22Rv1 (cell line): ENCODE results near the gene FLT4.

Experiments used
- H3K27ac ChIP-seq: fragments of 450-650 bp; 2 replicates; pipeline ENCODE4 v1.5.1; 2017
- ZFX ChIP-seq: fragments of 450-650 bp; IDR thresholded peaks from 2 replicates; pipeline ENCODE4 v1.6.1; 2017; ENCODE audit warnings: antibody characterized with exemption, borderline replicate concordance
- TF ChIP-seq, protein P1 (sequence below): fragments of 450-650 bp; IDR thresholded peaks from 2 replicates; pipeline ENCODE4 v1.5.1; 2017; ENCODE audit warnings: mild to moderate bottlenecking

Gene FLT4

GRCh38 chr5:180649297-180650039, at the start of gene FLT4:
Gene FLT4 (minus strand): TSS chr5:180649600. CDS start chr5:180649545, 55 bp downstream.
- TF ChIP-seq, protein P1, sequence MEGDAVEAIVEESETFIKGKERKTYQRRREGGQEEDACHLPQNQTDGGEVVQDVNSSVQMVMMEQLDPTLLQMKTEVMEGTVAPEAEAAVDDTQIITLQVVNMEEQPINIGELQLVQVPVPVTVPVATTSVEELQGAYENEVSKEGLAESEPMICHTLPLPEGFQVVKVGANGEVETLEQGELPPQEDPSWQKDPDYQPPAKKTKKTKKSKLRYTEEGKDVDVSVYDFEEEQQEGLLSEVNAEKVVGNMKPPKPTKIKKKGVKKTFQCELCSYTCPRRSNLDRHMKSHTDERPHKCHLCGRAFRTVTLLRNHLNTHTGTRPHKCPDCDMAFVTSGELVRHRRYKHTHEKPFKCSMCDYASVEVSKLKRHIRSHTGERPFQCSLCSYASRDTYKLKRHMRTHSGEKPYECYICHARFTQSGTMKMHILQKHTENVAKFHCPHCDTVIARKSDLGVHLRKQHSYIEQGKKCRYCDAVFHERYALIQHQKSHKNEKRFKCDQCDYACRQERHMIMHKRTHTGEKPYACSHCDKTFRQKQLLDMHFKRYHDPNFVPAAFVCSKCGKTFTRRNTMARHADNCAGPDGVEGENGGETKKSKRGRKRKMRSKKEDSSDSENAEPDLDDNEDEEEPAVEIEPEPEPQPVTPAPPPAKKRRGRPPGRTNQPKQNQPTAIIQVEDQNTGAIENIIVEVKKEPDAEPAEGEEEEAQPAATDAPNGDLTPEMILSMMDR: no peak
- TF ChIP-seq ZFX: no peak
- no peak within 1 kb of the TSS for H3K27ac ChIP-seq

DNA sequence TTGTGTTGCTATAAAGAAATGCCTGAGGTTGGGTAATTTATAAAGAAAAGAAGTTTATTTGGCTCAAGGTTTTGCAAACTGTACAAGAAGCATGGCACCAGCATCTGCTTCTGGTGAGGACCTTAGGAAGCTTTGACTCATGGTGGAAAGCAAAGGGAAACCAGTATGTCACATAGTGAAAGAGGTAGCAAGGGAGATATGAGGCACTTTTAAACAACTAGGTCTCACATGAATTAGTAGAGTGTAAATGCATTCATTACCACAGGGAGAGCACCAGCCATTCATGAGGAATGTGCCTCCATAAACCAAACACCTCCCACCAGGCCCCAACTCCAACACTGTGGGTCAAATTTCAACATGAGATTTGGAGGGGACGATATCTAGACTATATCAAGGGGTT, 49.6 kb upstream of the FLT4 start:
- H3K27ac ChIP-seq: no peak overlapping the region
- TF ChIP-seq, protein P1: no peak
- no peak for TF ChIP-seq ZFX

DNA sequence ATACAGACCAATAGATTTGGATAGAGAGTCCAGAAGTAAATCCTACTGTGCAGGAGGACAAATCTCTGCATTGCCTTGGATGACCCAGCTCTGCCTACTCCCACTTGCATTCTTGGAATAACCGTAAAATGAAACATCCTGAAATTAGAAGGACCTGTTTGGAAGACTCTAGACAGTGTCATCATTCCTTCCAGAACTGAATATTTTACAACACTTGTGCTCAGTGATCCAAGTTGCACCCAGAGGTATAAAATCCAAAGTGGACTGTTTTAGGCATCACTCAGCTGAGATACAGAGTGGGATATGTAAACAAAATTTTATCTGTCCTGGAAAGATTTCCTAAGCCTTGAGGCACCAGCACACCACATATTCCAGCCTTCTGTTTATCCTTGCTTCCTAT, 46.7 kb upstream of the FLT4 start:
- no peak for TF ChIP-seq ZFX
- TF ChIP-seq, protein P1: no peak

GRCh38 chr5:180692429-180692828, 43.0 kb upstream of the FLT4 start:
- no peak overlapping the region for H3K27ac ChIP-seq
- TF ChIP-seq, protein P1: no peak
- TF ChIP-seq ZFX: no peak

More for the DNA sequence above, 46.7 kb upstream of the FLT4 start:
- H3K27ac ChIP-seq: no peak overlapping the region

- TF ChIP-seq ZFX: no peak
- TF ChIP-seq, protein P1: no peak
- no peak overlapping the region for H3K27ac ChIP-seq
These were observed 41.6 kb upstream of the FLT4 start for GRCh38 chr5:180691046-180691445.

- H3K27ac ChIP-seq: no peak overlapping the region
- TF ChIP-seq, protein P1: no peak
- no peak for TF ChIP-seq ZFX
These were observed 41.2 kb upstream of the FLT4 start for GRCh38 chr5:180690562-180690961.

DNA sequence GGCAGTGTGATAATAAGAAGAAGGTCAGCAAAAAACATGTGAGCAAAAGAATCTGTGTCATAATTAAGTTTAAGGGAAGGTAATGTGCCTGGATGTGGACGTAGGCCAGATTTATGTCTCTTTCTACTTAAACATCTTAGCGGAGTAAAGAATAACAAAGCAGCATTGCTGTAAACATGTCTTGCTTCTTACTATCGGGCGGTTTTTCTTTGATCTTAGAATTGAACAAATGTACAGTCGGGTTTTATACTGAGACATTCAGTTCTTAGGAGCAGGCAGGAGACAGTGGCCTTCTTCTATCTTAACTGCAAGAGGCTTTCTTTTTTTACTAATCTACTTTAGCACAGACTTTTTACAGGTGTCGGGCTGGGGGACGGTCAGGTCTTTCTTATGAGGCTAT, 40.4 kb upstream of the FLT4 start:
- TF ChIP-seq ZFX: no peak
- TF ChIP-seq, protein P1: no peak
- no peak overlapping the region for H3K27ac ChIP-seq
